Tibial artery (tissue), 4 donors: Measurements from ENCODE around the gene COL24A1.
"Not testable (repeated sequence)": the region's sequence is repeated elsewhere in the genome, so short reads cannot be mapped to it uniquely, and the experiment has no call there.

Experiments
- DNase-seq, 2 donors: peaks; one replicate each; pipeline ENCODE4 v3.0.0-alpha.2; 2019
- H3K27ac ChIP-seq, 2 donors: fragments of 200-600 bp; sonication (generic) in 1 of 2; 1 replicate in 1 of 2; 2 replicates in 1 of 2; pipeline ENCODE4 v1.5.1; 2018 to 2019; ENCODE audit warnings: mild to moderate bottlenecking in 1 of 2
- H3K27me3 ChIP-seq, 2 donors: fragments of 200-600 bp; sonication (generic) in 1 of 2; one replicate each; pipeline versions ENCODE4 v1.5.1 to v1.6.0; 2016 to 2019
- H3K36me3 ChIP-seq, 3 donors: fragments of 200-600 bp; sonication (generic) in 2 of 3; one replicate each; pipeline ENCODE4 v1.5.1; 2016 to 2019; ENCODE audit warnings: mild to moderate bottlenecking in 2 of 3
- H3K4me1 ChIP-seq, 4 donors: fragments of 200-600 bp; sonication (generic) in 2 of 4; 1 replicate in 3 of 4; 2 replicates in 1 of 4; pipeline ENCODE4 v1.5.1; 2016 to 2019
- H3K4me3 ChIP-seq, 2 donors: fragments of 200-600 bp; sonication (generic) in 1 of 2; 1 replicate in 1 of 2; 2 replicates in 1 of 2; pipeline ENCODE4 v1.5.1; 2018 to 2019; ENCODE audit warnings: mild to moderate bottlenecking in 2 of 2
- H3K9me3 ChIP-seq, 3 donors: fragments of 200-600 bp; sonication (generic) in 1 of 3; one replicate each; pipeline ENCODE4 v1.5.1; 2016 to 2019
- CTCF ChIP-seq, 2 experiments: fragments of 200-600 bp in 1 of 2; fragments of 450-650 bp in 1 of 2; IDR thresholded peaks; one replicate each; pipeline ENCODE4 v1.5.1; 2017 to 2019; ENCODE audit warnings: antibody characterized with exemption in 2 of 2, mild to moderate bottlenecking in 1 of 2, moderate library complexity in 1 of 2
- intact Hi-C: fragments of 100-400 bp; cut with DNase I; formaldehyde crosslinking; loops from one replicate; pipeline ENCODE4 v1.15.0; 2023; ENCODE audit warnings: low total_unique reads

Gene COL24A1

GRCh38 chr1:85983316-85983715 lies 173.3 kb downstream of the COL24A1 start:
- H3K4me1 ChIP-seq: no peaks in the 10 kb centered on the region
- H3K4me3 ChIP-seq: no peak overlapping the region
- intact Hi-C loops: no loop called here
- no peaks in the 10 kb centered on the region for H3K36me3 ChIP-seq
- H3K27me3 ChIP-seq: no peaks in the 10 kb centered on the region
- no peak for TF ChIP-seq CTCF (IDR thresholded peaks at IDR 0.05)
- H3K9me3 ChIP-seq: no peaks in the 10 kb centered on the region
- no peak for DNase-seq
- no peak overlapping the region for H3K27ac ChIP-seq

GRCh38 chr1:85976516-85977205 lies 179.9 kb downstream of the COL24A1 start:
- Histone ChIP-seq H3K36me3 (no peaks in the 10 kb centered on the region), H3K9me3 (no peaks in the 10 kb centered on the region), H3K4me3 (no peak overlapping the region), H3K4me1 (no peaks in the 10 kb centered on the region), H3K27ac (no peak overlapping the region), H3K27me3 (no peaks in the 10 kb centered on the region)
- no peak for TF ChIP-seq CTCF (IDR thresholded peaks at IDR 0.05)
- DNase-seq: no peak
- intact Hi-C loops: no loop called here

GRCh38 chr1:85975912-85976371 lies 180.6 kb downstream of the COL24A1 start:
- no peak for DNase-seq
- no peaks in the 10 kb centered on the region for H3K27me3 ChIP-seq
- no peak overlapping the region for H3K27ac ChIP-seq
- intact Hi-C loops: no loop called here
- no peaks in the 10 kb centered on the region for H3K36me3 ChIP-seq
- no peaks in the 10 kb centered on the region for H3K9me3 ChIP-seq
- no peak for TF ChIP-seq CTCF (IDR thresholded peaks at IDR 0.05)
- no peaks in the 10 kb centered on the region for H3K4me1 ChIP-seq
- no peak overlapping the region for H3K4me3 ChIP-seq

- Histone ChIP-seq H3K36me3 (no peaks in the 10 kb centered on the region), H3K27ac (no peak overlapping the region), H3K27me3 (no peaks in the 10 kb centered on the region), H3K4me3 (no peak overlapping the region), H3K4me1 (no peaks in the 10 kb centered on the region), H3K9me3 (no peaks in the 10 kb centered on the region)
- no peak for DNase-seq
- intact Hi-C loops: no loop called here
- no peak for TF ChIP-seq CTCF (IDR thresholded peaks at IDR 0.05)
Observed at GRCh38 chr1:85962457-85962856, 194.1 kb downstream of the COL24A1 start.

GRCh38 chr1:85957760-85958159 lies 198.8 kb downstream of the COL24A1 start:
- Histone ChIP-seq H3K36me3 (no peaks in the 10 kb centered on the region), H3K4me3 (no peak overlapping the region), H3K27ac (no peak overlapping the region), H3K27me3 (no peaks in the 10 kb centered on the region), H3K4me1 (no peaks in the 10 kb centered on the region), H3K9me3 (no peaks in the 10 kb centered on the region)
- TF ChIP-seq CTCF (IDR thresholded peaks at IDR 0.05): no peak
- DNase-seq: no peak
- intact Hi-C loops: no loop called here

- intact Hi-C loops: not testable (repeated sequence)
Observed at GRCh38 chr1:85955218-85955617, 201.4 kb downstream of the COL24A1 start.

More at GRCh38 chr1:85955218-85955617, 201.4 kb downstream of the COL24A1 start:
- not testable (repeated sequence) for H3K9me3 ChIP-seq, H3K27ac ChIP-seq, H3K27me3 ChIP-seq, H3K4me1 ChIP-seq, H3K4me3 ChIP-seq, H3K36me3 ChIP-seq, DNase-seq
